PC-3 (cell line): ENCODE measurements around the gene ADAM11.

ENCODE experiments used
- CTCF ChIP-seq: fragments of 300-600 bp; sonication (generic); conservative IDR thresholded peaks from 2 replicates; pipeline ENCODE4 v1.5.1; 2017; ENCODE audit warnings: antibody characterized with exemption, low read depth, mild to moderate bottlenecking, low read length
- EZH2 ChIP-seq: fragments of 300-600 bp; sonication (generic); IDR thresholded peaks from one replicate; pipeline ENCODE4 v1.6.1; 2017; ENCODE audit warnings: antibody characterized with exemption, mild to moderate bottlenecking, low read length; ENCODE audit not compliant: unreplicated experiment
- EZH2phosphoT487 ChIP-seq: fragments of 300-600 bp; sonication (generic); IDR thresholded peaks from 2 replicates; pipeline ENCODE4 v1.6.1; 2018; ENCODE audit warnings: mild to moderate bottlenecking, antibody characterized with exemption, low read length, borderline replicate concordance

GRCh38 chr17:44736551-44737240 is 22.1 kb upstream of the ADAM11 start:
- TF ChIP-seq CTCF: no peak
- no peak for TF ChIP-seq EZH2
- TF ChIP-seq EZH2phosphoT487: no peak
